Posterior vena cava (tissue), 2 donors: ENCODE data around the gene SAMSN1. TPM values are rescaled to one million over a fixed set of nuclear protein-coding genes. Genes with fewer than 3 reads are reported as not detected.

Source experiments
- DNase-seq: peaks from one replicate; pipeline ENCODE4 v3.0.0-alpha.2; 2020; ENCODE audit warnings: low spot score
- intact Hi-C, 2 donors: fragments of 100-400 bp; cut with DNase I; formaldehyde crosslinking; loops; one replicate each; pipeline versions ENCODE4 v1.14.1 to v1.14.2; 2022 to 2023
- long read RNA-seq, 2 donors: library from polyadenylated mRNA; unstranded; transcript quantifications; one replicate each; pipeline ENCODE4 v2.0.0, GENCODE V29; 2020 to 2021
- total RNA-seq, 2 donors: library from RNA; stranded (reverse); fragmentation: NEBNext Ultra II Directional; extraction: Animal tissue kit (Norgen Biotek cat#: 25700); gene quantifications; one replicate each; pipeline ENCODE4 v1.2.1, GENCODE V29; 2021
- donor health status: DM: yes; HTN: yes; CAD: no.
- donor health status: DM: yes; HTN: yes; CAD: no.

Gene SAMSN1
- 10 to 100 TPM; 10.1 to 12.8 TPM for total RNA-seq
- long read RNA-seq, donor 1, partial matches to known transcripts: 0 of 1 reads
- long read RNA-seq, donor 1, other reads (novel, unspliced or antisense): 0 of 1 reads
- long read RNA-seq, donor 2, transcript SAMSN1-204 (8 exons, 1,888 nt): major isoform, 5 of 6 reads
- long read RNA-seq, donor 2, partial matches to known transcripts: 0 of 6 reads
- long read RNA-seq, donor 2, other reads (novel, unspliced or antisense): 1 of 6 reads

- no peak for DNase-seq
- intact Hi-C loops: no loop called here
Measured at GRCh38 chr21:14545906-14546480, at the start of gene SAMSN1. TSS of gene SAMSN1 (minus strand) at chr21:14546315. CDS start at chr21:14546261, 54 bp downstream.

GRCh38 chr21:14595449-14595848, 49.3 kb upstream of the SAMSN1 start:
- intact Hi-C loops: no loop called here
- no peak for DNase-seq

DNA sequence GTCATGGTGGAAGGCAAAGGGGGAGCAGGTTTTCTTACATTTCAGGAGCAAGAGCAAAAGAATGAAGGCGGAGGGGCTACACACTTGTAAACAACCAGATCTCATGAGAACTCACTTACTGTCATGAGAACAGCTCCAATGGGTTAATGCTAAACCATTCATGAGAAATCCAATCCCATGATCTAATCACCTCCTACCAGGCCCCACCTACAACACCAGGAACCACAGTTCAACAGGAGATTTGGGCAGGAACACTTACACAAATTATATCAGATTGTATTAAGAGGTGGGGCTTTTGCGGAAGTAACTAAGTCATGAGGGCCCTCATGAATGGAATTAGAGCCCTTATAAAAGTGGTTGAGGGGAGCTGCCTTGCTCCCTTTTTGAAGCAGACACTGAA, 48.9 kb upstream of the SAMSN1 start:
- DNase-seq: no peak
- intact Hi-C loops: no loop called here

GRCh38 chr21:14593230-14593629, 47.1 kb upstream of the SAMSN1 start:
- DNase-seq: no peak
- intact Hi-C loops: no loop called here

GRCh38 chr21:14592296-14593000, 46.3 kb upstream of the SAMSN1 start:
- DNase-seq: no peak
- intact Hi-C loops: no loop called here

DNA sequence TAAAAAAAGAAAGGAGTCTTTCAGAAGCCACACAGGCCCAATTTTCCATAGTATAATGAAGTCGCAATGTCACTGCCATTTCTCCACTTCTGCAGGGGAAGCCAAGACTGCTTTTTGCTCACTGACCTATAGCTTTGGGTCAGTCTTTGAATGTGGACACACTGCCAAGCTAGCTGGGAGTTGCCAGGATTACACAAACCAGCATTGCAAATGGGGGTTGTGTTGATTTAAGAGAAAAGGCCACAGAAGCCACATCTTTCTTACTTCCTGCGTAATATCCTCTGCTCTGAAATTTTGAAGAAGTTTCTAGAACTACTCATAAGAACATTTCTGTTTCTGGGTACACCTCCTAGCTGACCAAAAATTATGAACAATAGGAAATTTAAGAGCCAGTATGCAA, 45.8 kb upstream of the SAMSN1 start:
- DNase-seq: peak; percentile 80
- intact Hi-C loops: no loop called here

GRCh38 chr21:14591377-14591776, 45.3 kb upstream of the SAMSN1 start:
- intact Hi-C loops: no loop called here
- DNase-seq: no peak

DNA sequence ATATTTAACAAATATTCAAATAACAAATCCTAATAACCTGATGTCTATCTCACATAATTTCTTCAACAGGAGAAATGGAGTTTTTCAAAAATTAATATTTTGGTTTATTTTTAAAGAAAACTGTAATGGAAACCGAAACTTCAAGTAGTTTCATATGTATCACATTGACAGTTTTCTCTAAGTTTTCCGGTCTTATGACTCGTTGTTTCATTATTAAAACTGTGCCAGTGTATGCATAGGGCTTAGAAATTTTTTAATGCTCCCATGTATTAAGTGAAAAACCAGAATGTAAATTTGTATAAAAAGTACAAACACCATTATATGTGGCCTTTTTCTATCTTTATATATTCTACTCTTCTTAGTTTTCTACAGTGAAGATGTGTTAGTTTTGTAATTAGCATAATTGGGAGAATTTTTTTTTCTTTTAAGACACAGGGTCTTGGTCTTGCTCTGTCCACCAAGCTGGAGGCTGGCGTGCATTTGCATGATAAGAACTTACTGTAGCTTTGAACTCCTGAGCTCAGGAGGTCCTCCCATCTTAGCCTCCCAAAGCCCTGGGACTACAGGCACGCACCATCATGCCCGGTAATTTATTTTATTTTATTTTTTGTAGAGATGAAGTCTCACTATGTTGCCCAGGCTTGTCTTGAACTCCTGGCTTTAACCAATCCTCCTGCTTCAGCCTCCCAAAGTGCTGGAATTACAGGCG, 43.9 kb upstream of the SAMSN1 start:
- intact Hi-C loops: no loop called here
- no peak for DNase-seq

- intact Hi-C loops: no loop called here
- no peak for DNase-seq
Measured at GRCh38 chr21:14587266-14587665, 41.2 kb upstream of the SAMSN1 start.

GRCh38 chr21:14585122-14585521, 39.0 kb upstream of the SAMSN1 start:
- no peak for DNase-seq
- intact Hi-C loops: no loop called here

- intact Hi-C loops: no loop called here
- no peak for DNase-seq
Measured at GRCh38 chr21:14584357-14585095, 38.4 kb upstream of the SAMSN1 start.

GRCh38 chr21:14583629-14584255, 37.6 kb upstream of the SAMSN1 start:
- intact Hi-C loops: no loop called here
- no peak for DNase-seq

DNA sequence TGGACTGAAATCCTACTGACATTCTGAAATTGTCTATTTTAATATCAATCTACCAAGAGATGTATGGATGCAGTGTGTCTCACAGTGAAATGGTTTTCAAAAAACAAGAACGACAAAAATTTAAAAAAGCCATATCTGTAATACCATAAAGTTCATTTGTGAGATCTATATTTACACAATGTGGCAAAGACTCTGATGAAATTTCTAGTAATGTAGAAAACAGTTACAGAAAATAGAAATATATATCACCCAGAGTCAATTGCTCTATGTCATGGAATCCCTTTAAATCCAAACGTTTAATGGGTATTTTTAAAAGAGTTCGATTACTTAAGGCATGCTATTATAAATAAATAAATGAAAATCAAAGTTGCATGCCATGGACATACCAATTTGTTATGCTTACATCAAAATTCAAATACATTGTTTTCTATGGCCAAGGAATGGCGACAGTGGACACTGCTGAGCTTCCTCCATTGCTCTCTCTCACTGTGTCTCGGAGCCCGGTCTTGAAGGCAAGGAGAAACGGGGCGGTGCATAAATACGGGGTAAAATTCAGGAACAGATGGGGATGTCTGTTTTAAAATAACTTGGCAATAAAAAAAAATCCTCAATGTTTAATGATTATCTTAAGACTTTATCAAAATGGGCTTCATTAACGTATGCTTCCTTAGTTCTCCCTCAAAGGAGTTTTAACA, 37.0 kb upstream of the SAMSN1 start:
- no peak for DNase-seq
- intact Hi-C loops: no loop called here

- no peak for DNase-seq
Measured at GRCh38 chr21:14581902-14582457, 35.9 kb upstream of the SAMSN1 start.

DNA sequence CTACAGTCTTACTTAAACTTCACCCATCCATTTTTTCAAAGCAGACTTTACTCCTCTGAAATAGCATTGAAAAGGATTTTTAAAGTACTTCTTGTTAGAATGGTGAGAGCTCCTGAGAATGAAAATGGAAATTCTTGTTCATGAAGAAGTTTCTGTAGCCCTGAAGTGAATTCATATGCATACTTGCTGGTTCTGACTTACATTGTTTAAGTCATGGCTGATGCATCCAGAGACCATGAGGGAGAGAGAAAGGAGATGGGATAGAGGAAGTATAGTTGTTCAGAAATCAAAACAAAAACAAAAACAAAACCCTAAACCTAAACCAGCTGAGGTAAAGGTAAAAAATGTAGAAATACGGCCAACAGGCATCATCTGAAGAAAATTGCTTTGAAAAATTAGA, 27.1 kb upstream of the SAMSN1 start:
- intact Hi-C loops: no loop called here
- no peak for DNase-seq

More at GRCh38 chr21:14581902-14582457, 35.9 kb upstream of the SAMSN1 start:
- intact Hi-C loops: no loop called here

GRCh38 chr21:14572204-14572780, 26.2 kb upstream of the SAMSN1 start:
- no peak for DNase-seq
- intact Hi-C loops: no loop called here

DNA sequence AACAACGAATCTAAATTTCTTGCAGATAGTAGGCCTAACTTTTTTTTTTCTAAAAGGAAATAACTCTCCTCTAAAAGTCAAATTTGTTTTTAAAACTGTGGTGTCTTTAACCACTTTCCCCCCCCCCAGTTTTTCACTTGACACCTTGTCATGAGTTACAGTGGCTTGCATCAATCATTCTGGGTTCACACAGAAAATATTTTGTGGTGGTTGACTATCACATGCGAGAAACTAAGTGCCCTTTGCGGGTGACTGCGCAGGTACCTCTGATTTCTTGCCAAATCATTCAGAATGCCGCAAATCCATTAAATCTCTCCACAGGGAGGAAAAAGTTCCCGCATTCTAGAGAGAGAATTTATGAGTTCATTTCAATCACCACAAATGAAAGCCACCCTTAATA, 23.8 kb upstream of the SAMSN1 start:
- DNase-seq: no peak
- intact Hi-C loops: loop anchor here in 1 of 2 donors (2.0 kb wide), 1 partner anchor 67 kb away; no protein-coding TSS in a partner anchor
